ENCODE results near the gene ALCAM.

Gene ALCAM

GRCh38 chr3:105606016-105606415 is 239.3 kb downstream of the ALCAM start (continued):
- TF ChIP-seq TSHZ1 (tag by site-specific recombination; IDR thresholded peaks at IDR 0.05; ENCODE audit: borderline replicate concordance), result no peak
- TF ChIP-seq SCRT2 (tag by site-specific recombination; IDR thresholded peaks at IDR 0.05), result no peak
- TF ChIP-seq ZSCAN16 (tag by site-specific recombination; IDR thresholded peaks at IDR 0.05), result no peak
- TF ChIP-seq PBX3 (CRISPR knock-in tag; IDR thresholded peaks at IDR 0.05), result no peak
- no peak for TF ChIP-seq ZNF558 (tag by site-specific recombination; IDR thresholded peaks at IDR 0.05)
- TF ChIP-seq ZNF239 (tag by site-specific recombination; IDR thresholded peaks at IDR 0.05), result no peak

GRCh38 chr3:105608623-105609022 is 241.9 kb downstream of the ALCAM start:
- Histone ChIP-seq H3K4me1 (ENCODE audit: control insufficient read depth, insufficient read depth, low read length) (no peaks in the 10 kb centered on the region), H3K9me3 (ENCODE audit: control insufficient read depth, insufficient read depth, low read depth, low read length) (no peaks in the 10 kb centered on the region), H3K4me3 (ENCODE audit: low read depth, low read length) (no peak overlapping the region), H3K27ac (ENCODE audit: extremely low read depth, low read depth, low read length) (no peak overlapping the region), H3K36me3 (ENCODE audit: control insufficient read depth in 2 of 2, insufficient read depth in 1 of 2, low read length in 2 of 2) (no peaks in the 10 kb centered on the region)
- TF ChIP-seq ZNF623 (tag by site-specific recombination; IDR thresholded peaks at IDR 0.05) (no peak), ZNF510 (tag by site-specific recombination; IDR thresholded peaks at IDR 0.05; ENCODE audit: insufficient replicate concordance) (no peak), YY1 (tag by site-specific recombination; IDR thresholded peaks at IDR 0.05) (no peak), SETDB1 (IDR thresholded peaks at IDR 0.05; ENCODE audit: insufficient read length, low read length) (no peak), PRDM4 (tag by site-specific recombination; IDR thresholded peaks at IDR 0.05) (no peak), EGR2 (tag by site-specific recombination; IDR thresholded peaks at IDR 0.05; ENCODE audit: low read depth) (no peak), ZNF501 (tag by site-specific recombination; IDR thresholded peaks at IDR 0.05) (no peak), ZFP41 (tag by site-specific recombination; IDR thresholded peaks at IDR 0.05; ENCODE audit: borderline replicate concordance) (no peak)
- ChIA-PET CTCF (no interaction called here), POLR2A (no interaction called here)

- ChIA-PET POLR2A (no interaction called here), CTCF (no interaction called here)
- H3K27ac ChIP-seq (ENCODE audit: extremely low read depth, low read depth, low read length), result no peak overlapping the region
These were observed 243.8 kb downstream of the ALCAM start for GRCh38 chr3:105610473-105610872.

More at GRCh38 chr3:105610473-105610872, 243.8 kb downstream of the ALCAM start:
- no peak for TF ChIP-seq ZXDB (tag by site-specific recombination; IDR thresholded peaks at IDR 0.05)
- Histone ChIP-seq H3K36me3 (ENCODE audit: control insufficient read depth in 2 of 2, insufficient read depth in 1 of 2, low read length in 2 of 2) (no peaks in the 10 kb centered on the region), H3K9me3 (ENCODE audit: control insufficient read depth, insufficient read depth, low read depth, low read length) (no peaks in the 10 kb centered on the region), H3K4me1 (ENCODE audit: control insufficient read depth, insufficient read depth, low read length) (no peaks in the 10 kb centered on the region), H3K4me3 (ENCODE audit: low read depth, low read length) (no peak overlapping the region)

Data from HEK293 (cell line).